HG03520 (cell line): ENCODE measurements around the gene IFI27L1.

Experiments
- ATAC-seq: cut with Tn5 transposase; IDR thresholded peaks from one replicate; pipeline ENCODE4 v1.9.1; 2021; ENCODE audit warnings: mild to moderate bottlenecking, moderate library complexity; ENCODE audit not compliant: unreplicated experiment

IFI27L1 gene

GRCh38 chr14:94077823-94078222 is 3.3 kb upstream of the IFI27L1 start:
- no peak for ATAC-seq

- ATAC-seq, result no peak
Measured at GRCh38 chr14:94079891-94080620, 1.1 kb upstream of the IFI27L1 start.

GRCh38 chr14:94081386-94081820 is 293 bp downstream of the IFI27L1 start:
- no peak for ATAC-seq

- no peak for ATAC-seq
Measured at GRCh38 chr14:94087891-94088290, 6.8 kb downstream of the IFI27L1 start.

- no peak for ATAC-seq
Measured at GRCh38 chr14:94088516-94088915, 7.4 kb downstream of the IFI27L1 start.

GRCh38 chr14:94089479-94089878 is 8.4 kb downstream of the IFI27L1 start:
- no peak for ATAC-seq

- no peak for ATAC-seq
Measured at GRCh38 chr14:94093418-94093817, 12.3 kb downstream of the IFI27L1 start.

- ATAC-seq, result no peak
Measured at GRCh38 chr14:94097091-94097490, 16.0 kb downstream of the IFI27L1 start.

- ATAC-seq, result no peak
Measured at GRCh38 chr14:94098326-94098992, 17.3 kb downstream of the IFI27L1 start.

- ATAC-seq, result no peak
Measured at GRCh38 chr14:94099006-94099405, 17.9 kb downstream of the IFI27L1 start.

- no peak for ATAC-seq
Measured at GRCh38 chr14:94100847-94101246, 19.7 kb downstream of the IFI27L1 start.

- no peak for ATAC-seq
Measured at GRCh38 chr14:94101748-94102147, 20.6 kb downstream of the IFI27L1 start.

GRCh38 chr14:94102768-94103482 is 21.8 kb downstream of the IFI27L1 start:
- no peak for ATAC-seq

- ATAC-seq, result no peak
Measured at GRCh38 chr14:94103554-94104150, 22.5 kb downstream of the IFI27L1 start.

- no peak for ATAC-seq
Measured at GRCh38 chr14:94104731-94105130, 23.6 kb downstream of the IFI27L1 start.

- ATAC-seq, result no peak
Measured at GRCh38 chr14:94109915-94110250, 28.8 kb downstream of the IFI27L1 start.

- ATAC-seq, result no peak
Measured at GRCh38 chr14:94110552-94111181, 29.6 kb downstream of the IFI27L1 start, which contains the start of gene IFI27. IFI27 (plus strand) TSS chr14:94110736.

GRCh38 chr14:94111276-94112095 is 30.4 kb downstream of the IFI27L1 start:
- no peak for ATAC-seq

- ATAC-seq, result no peak
Measured at GRCh38 chr14:94112513-94113063, 31.5 kb downstream of the IFI27L1 start.

- no peak for ATAC-seq
Measured at GRCh38 chr14:94113073-94113472, 32.0 kb downstream of the IFI27L1 start.
